GM12872 (cell line): ENCODE results near the gene SPPL2C.

ENCODE experiments used
- CTCF ChIP-seq: IDR thresholded peaks from 3 replicates; pipeline ENCODE4 v1.5.1; 2011; ENCODE audit warnings: low read depth, mild to moderate bottlenecking, low read length, moderate library complexity; ENCODE audit not compliant: insufficient read depth

Gene SPPL2C

GRCh38 chr17:45833920-45834319, 10.8 kb upstream of the SPPL2C start:
- no peak for TF ChIP-seq CTCF

DNA sequence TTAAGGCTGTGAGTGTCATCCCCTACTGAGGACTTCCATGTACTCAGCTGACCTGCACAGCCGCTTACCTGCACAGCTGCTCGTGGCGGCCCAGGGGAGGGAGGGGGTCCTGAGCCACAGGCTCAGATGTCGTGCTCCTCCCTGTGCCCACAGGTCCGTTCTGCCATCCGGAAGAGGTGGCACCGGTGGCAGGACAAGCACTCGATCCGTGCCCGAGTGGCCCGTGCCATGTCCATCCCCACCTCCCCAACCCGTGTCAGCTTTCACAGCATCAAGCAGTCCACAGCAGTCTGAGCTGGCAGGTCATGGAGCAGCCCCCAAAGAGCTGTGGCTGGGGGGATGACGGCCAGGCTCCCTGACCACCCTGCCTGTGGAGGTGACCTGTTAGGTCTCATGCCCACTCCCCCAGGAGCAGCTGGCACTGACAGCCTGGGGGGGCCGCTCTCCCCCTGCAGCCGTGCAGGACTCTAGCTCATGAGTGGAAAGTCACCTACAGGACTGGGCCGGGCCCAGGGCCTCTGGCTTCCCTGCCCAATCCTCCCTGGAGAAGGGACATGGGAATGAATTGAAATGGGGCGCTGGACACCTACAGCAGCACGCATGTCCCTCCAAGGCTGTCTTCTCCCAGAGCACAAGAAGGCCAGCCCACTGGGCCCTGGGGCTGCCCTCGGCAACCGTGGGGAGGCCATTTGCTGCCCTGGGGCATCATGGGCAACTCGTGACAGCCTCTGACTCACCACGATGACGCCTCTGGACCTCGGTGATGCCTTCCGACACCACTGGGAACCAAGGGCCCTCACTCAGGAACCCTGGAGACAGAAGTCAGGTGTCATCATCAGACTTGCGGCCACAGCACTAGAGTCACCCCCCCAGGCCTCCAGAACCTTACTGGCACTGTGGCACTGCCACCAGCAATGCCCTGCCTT, 9.9 kb upstream of the SPPL2C start:
- TF ChIP-seq CTCF = no peak

- no peak for TF ChIP-seq CTCF
Observed at GRCh38 chr17:45835481-45835880, 9.2 kb upstream of the SPPL2C start.

DNA sequence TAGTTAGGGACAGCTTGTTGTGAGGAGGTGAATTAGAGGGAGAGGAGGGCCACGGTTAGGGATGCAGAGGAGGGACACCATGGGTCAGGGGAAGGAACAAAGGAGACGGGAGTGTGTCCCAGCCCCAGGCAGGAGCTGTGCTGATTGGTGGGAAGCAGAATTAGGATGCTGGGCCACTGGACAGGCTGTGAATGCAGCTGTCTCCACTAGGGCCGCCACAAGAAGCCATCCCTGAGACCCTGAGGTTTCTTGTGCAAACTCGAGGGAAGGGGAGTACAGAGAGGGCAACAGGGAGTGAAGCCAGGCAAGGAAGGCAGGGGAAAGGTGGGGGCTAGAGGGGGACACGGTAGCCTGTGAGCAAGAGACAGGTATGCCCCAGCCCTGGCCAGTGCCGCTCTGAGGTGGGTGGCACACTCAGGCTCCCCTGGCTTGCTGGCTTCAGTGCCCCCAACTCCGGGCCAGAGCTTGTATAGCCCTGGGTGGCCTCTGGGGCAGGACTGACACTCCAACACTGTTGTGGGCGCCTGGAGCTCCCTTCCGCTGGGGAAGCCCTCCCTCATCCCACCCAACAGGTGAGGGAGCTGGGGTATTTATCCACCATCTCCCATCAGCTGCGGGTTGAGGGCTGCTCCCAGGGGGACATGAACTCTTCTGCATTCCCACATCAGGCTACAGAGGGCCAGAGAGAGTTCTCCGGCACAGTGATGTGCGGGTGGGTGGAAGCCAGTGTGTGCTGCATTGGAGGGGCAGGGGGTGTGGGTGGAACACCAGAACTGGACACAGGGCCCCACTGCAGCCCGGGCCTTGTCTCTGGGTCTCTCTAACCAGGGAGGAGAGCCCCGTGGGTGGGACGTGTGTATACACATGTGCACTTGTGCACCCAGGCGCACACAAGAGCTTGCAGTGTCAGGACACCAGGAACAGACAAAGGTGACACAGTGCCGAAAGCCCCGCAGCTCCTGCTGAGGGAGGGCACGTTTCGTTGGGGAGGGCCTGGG, 8.3 kb upstream of the SPPL2C start:
- no peak for TF ChIP-seq CTCF

- TF ChIP-seq CTCF = no peak
Observed at GRCh38 chr17:45837187-45837586, 7.5 kb upstream of the SPPL2C start.

DNA sequence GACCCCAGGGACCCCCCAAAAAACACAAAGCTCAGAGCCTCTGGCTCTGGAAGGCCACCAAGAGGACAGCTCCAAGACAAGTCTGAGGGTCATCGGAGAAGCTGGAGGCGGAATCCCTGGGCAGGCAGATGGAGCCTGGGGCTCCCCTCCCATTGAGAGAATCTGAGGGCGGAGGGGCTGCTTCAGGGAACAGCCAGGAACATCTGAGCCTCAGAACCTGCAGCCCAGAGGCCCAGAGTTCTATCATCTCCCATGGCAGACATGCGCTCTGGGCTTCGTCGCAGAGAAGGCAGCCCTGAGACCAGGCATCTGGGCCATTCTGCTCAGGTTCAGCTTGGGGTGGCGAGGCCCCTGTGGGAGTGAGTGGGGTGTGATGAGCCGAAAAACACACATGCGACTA, 7.1 kb upstream of the SPPL2C start:
- TF ChIP-seq CTCF = no peak

DNA sequence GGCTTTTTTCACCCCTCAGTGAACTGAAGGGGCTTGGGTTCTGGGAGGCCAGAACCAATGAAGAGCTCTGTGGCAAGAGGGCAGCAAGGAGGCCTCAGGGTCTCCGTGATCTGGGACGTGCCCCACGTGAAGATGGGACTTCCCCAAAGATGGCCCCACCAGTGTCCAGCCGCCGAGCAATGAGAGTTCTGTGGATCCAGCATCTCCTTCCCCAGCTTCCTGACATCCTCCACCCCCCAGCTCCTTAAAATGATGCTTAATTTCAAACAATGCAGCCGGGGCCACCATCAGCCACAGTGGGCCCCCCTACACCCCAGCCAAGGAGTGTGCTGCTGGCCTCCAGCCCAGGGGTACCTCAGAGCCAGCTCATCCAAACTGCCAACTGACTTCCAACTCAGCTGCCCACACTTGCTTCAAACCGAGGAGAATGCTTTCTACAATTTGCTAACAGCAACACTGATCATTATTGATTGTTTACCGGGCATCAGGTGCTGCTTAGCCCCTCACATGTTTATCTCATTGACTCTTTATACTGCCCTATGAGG, 5.9 kb upstream of the SPPL2C start:
- TF ChIP-seq CTCF = no peak
